Stomach (tissue), 4 donors: Measurements from ENCODE around the gene SOD3.

Experiments
- EP300 ChIP-seq: sonication (generic); formaldehyde crosslinking; IDR thresholded peaks from one replicate; pipeline ENCODE4 v1.6.1; 2017; ENCODE audit warnings: antibody characterized with exemption
- POLR2A ChIP-seq, 4 donors: fragments of 450-650 bp; IDR thresholded peaks; one replicate each; pipeline ENCODE4 v1.6.1; 2016; ENCODE audit warnings: antibody characterized with exemption in 4 of 4, control low read depth in 2 of 4, mild to moderate bottlenecking in 1 of 4, moderate library complexity in 1 of 4
- POLR2AphosphoS5 ChIP-seq, 3 donors: sonication (generic); formaldehyde crosslinking; IDR thresholded peaks; one replicate each; pipeline ENCODE4 v1.6.1; 2016; ENCODE audit warnings: antibody characterized with exemption in 3 of 3
- TF ChIP-seq, protein P1 (sequence below), 7 experiments: fragments of 450-650 bp in 4 of 7; fragments of 200-600 bp in 3 of 7; sonication (generic) in 3 of 7; IDR thresholded peaks; one replicate each; pipeline ENCODE4 v1.5.1; 2016 to 2019; ENCODE audit warnings: antibody characterized with exemption in 7 of 7, control low read depth in 2 of 7, mild to moderate bottlenecking in 1 of 7

- TF ChIP-seq, protein P1, sequence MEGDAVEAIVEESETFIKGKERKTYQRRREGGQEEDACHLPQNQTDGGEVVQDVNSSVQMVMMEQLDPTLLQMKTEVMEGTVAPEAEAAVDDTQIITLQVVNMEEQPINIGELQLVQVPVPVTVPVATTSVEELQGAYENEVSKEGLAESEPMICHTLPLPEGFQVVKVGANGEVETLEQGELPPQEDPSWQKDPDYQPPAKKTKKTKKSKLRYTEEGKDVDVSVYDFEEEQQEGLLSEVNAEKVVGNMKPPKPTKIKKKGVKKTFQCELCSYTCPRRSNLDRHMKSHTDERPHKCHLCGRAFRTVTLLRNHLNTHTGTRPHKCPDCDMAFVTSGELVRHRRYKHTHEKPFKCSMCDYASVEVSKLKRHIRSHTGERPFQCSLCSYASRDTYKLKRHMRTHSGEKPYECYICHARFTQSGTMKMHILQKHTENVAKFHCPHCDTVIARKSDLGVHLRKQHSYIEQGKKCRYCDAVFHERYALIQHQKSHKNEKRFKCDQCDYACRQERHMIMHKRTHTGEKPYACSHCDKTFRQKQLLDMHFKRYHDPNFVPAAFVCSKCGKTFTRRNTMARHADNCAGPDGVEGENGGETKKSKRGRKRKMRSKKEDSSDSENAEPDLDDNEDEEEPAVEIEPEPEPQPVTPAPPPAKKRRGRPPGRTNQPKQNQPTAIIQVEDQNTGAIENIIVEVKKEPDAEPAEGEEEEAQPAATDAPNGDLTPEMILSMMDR (IDR thresholded peaks at IDR 0.05) = no peak
- TF ChIP-seq POLR2A (IDR thresholded peaks at IDR 0.05) (no peak), EP300 (no peak), POLR2AphosphoS5 (IDR thresholded peaks at IDR 0.05) (no peak)
Measured at GRCh38 chr4:24801136-24801855, 5.9 kb downstream of the SOD3 start.
